OCI-LY7 (cell line): ENCODE results near the gene NOB1.

Source experiments
- CTCF ChIP-seq: fragments of 200-600 bp; sonication (generic); conservative IDR thresholded peaks from 2 replicates; pipeline ENCODE4 v1.5.1; 2014; ENCODE audit warnings: mild to moderate bottlenecking, antibody characterized with exemption, low read length, moderate library complexity, mixed read lengths
- EZH2phosphoT487 ChIP-seq: fragments of 200-600 bp; sonication (generic); IDR thresholded peaks from 2 replicates; pipeline ENCODE4 v1.6.1; 2018; ENCODE audit warnings: low read depth, borderline replicate concordance, mild to moderate bottlenecking, mixed run types, antibody characterized with exemption, low read length, moderate library complexity, mixed read lengths

DNA sequence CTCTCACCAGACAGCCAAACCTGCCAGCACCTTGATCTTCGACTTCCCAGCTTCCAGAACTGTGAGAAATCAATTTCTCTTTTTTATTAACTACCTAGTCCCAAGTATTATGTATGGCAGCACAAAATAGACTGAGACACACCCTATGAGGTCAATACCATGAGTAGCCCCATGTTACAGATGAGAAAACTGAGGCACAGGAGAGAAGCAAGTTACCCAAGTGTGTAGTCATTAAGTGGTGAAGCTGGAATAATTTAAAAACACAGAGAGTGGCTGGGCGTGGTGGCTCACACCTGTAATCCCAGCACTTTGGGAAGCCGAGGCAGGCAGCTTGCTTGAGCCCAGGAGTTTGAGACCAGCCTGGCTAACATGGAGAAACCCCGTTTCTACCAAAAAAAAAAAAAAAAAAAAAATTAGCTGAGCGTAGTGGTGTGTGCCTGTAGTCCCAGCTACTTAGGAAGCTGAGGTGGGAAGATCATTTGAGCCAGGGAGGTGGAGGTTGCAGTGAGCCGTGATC, 33.2 kb downstream of the NOB1 start:
- TF ChIP-seq CTCF: no peak
- no peak for TF ChIP-seq EZH2phosphoT487
